MCF 10A (cell line): ENCODE data around the gene SETD1B. TPM values are rescaled to one million over a fixed set of nuclear protein-coding genes. Genes with fewer than 3 reads are reported as not detected.

ENCODE experiments used
- BruUV-seq: library from RNA; stranded (reverse); fragments of 400-500 nt; replicated peaks from 2 replicates; lab custom pipeline; 2021; lab: Mats Ljungman, UMichigan
- CTCF ChIA-PET: fragments of 300-600 bp; sonication (Branson Sonifier 250); formaldehyde crosslinking; extraction: SDS; loops from one replicate; lab custom pipeline; 2021; ENCODE audit warnings: antibody characterized with exemption, inconsistent platforms; lab: Yijun Ruan, JAX
- POLR2A ChIA-PET: fragments of 300-600, 350-650 bp; sonication (Branson Sonifier 250); formaldehyde crosslinking; extraction: SDS; loops from one replicate; lab custom pipeline; 2020; ENCODE audit warnings: antibody characterized with exemption, inconsistent platforms; lab: Yijun Ruan, JAX
- DNase-seq: peaks from one replicate; pipeline ENCODE4 v3.0.0-alpha.2; 2018; ENCODE audit not compliant: unreplicated experiment
- H3K27ac Mint-ChIP-seq: one replicate; pipeline ENCODE4 v1.8.0; 2022; ENCODE audit warnings: mild to moderate bottlenecking, low read depth, mixed read lengths; ENCODE audit not compliant: unreplicated experiment
- H3K27me3 Mint-ChIP-seq: one replicate; pipeline ENCODE4 v1.8.0; 2022; ENCODE audit warnings: mixed read lengths; ENCODE audit not compliant: insufficient read depth, unreplicated experiment
- H3K36me3 Mint-ChIP-seq: one replicate; pipeline ENCODE4 v1.8.0; 2022; ENCODE audit warnings: mild to moderate bottlenecking, moderate library complexity, mixed read lengths; ENCODE audit not compliant: insufficient read depth, unreplicated experiment
- H3K4me1 Mint-ChIP-seq: one replicate; pipeline ENCODE4 v1.8.0; 2022; ENCODE audit warnings: mixed read lengths; ENCODE audit not compliant: insufficient read depth, unreplicated experiment
- H3K4me3 Mint-ChIP-seq: one replicate; pipeline ENCODE4 v1.8.0; 2022; ENCODE audit warnings: mild to moderate bottlenecking, moderate library complexity, mixed read lengths; ENCODE audit not compliant: unreplicated experiment
- H3K9me3 Mint-ChIP-seq: one replicate; pipeline ENCODE4 v1.8.0; 2022; ENCODE audit warnings: mixed read lengths; ENCODE audit not compliant: unreplicated experiment
- intact Hi-C: fragments of 100-400 bp; cut with micrococcal nuclease; formaldehyde crosslinking; loops from 2 replicates; pipeline ENCODE4 v1.14.1; 2022
- total RNA-seq: library from RNA; stranded (reverse); gene quantifications from 2 replicates; pipeline ENCODE4 v1.2.3, GENCODE V29; 2022
- TF ChIP-seq, protein P1 (sequence below): fragments of 200-600 bp; IDR thresholded peaks from one replicate; pipeline ENCODE4 v1.8.0; 2022; ENCODE audit warnings: antibody characterized with exemption, mild to moderate bottlenecking; ENCODE audit not compliant: unreplicated experiment

SETD1B gene
- total RNA-seq, 1 experiment from 2014 or later, result 19.7 TPM

DNA sequence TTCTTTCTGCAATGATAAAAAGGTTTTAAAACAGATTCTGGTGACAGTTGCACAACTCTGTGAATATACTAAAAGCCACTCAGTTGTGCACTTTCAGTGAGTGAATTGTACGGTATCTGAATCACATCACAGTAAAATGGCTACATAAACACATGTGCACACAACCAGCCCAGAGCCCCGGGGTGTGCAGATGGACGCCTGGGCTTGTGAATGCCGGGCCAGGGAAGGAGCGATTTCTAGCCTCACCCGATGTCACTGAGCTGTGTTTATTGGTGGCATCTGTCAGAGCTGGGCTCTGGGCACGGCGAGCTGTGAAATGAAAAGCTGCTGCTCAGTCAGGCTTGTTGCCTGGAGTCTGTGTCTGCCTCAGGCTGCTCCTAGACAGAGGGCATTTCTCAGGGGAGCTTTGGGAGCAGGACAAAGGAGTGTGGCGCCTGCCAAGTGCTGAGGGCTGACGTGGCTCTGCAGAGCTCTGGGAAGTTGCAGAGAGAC, 36.2 kb upstream of the SETD1B start:
- Mint-ChIP-seq H3K4me3 (no peak overlapping the region), H3K27ac (no peak overlapping the region), H3K9me3 (no peaks in the 10 kb centered on the region), H3K36me3 (no peaks in the 10 kb centered on the region), H3K4me1 (no peaks in the 10 kb centered on the region), H3K27me3 (no peaks in the 10 kb centered on the region)
- intact Hi-C loops, result no loop called here
- TF ChIP-seq, protein P1, sequence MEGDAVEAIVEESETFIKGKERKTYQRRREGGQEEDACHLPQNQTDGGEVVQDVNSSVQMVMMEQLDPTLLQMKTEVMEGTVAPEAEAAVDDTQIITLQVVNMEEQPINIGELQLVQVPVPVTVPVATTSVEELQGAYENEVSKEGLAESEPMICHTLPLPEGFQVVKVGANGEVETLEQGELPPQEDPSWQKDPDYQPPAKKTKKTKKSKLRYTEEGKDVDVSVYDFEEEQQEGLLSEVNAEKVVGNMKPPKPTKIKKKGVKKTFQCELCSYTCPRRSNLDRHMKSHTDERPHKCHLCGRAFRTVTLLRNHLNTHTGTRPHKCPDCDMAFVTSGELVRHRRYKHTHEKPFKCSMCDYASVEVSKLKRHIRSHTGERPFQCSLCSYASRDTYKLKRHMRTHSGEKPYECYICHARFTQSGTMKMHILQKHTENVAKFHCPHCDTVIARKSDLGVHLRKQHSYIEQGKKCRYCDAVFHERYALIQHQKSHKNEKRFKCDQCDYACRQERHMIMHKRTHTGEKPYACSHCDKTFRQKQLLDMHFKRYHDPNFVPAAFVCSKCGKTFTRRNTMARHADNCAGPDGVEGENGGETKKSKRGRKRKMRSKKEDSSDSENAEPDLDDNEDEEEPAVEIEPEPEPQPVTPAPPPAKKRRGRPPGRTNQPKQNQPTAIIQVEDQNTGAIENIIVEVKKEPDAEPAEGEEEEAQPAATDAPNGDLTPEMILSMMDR, result no peak
- no peak for DNase-seq
- ChIA-PET CTCF (interaction anchor here (0.8 to 1.1 kb wide), 2 partner anchors 27 to 28 kb away, joined by 3 to 8 read pairs; partner anchors contain the start of gene RHOF), POLR2A (interaction anchor here (0.6 kb wide), 1 partner anchor 55 kb away, joined by 3 read pairs; the partner anchor contains the start of gene TMEM120B)
- BruUV-seq, result no TSS peak

DNA sequence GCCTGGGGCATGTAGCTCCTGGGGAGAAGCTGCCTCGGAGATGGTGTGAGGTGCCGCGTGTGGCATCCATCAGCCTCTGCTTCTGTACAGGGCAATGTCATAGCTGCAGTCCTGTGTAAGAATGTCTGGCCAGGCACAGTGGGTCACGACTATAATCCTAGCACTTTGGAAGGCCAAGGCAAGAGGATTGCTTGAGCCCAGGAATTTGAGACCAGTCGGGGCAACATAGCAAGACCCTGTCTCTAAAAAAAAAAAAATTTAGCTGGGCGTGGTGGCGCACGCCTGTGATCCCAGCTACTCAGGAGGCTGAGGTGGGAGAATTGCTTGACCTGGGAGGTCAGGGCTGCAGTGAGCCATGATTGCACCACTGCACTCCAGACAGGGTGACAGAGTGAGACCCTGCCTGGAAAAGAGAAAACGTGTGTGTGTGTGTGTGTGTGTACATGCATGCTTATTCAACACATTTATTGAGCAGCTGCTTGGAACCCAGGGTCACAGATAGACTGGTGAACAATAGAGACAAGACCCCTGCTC, 34.4 kb upstream of the SETD1B start:
- ChIA-PET POLR2A (interaction anchor here (1.2 kb wide), 1 partner anchor 15 kb away, joined by 3 read pairs; no protein-coding TSS in a partner anchor), CTCF (interaction anchor here (0.8 to 1.4 kb wide), 2 partner anchors 12 to 25 kb away, joined by 3 to 6 read pairs; no protein-coding TSS in a partner anchor)
- TF ChIP-seq, protein P1, result no peak
- Mint-ChIP-seq H3K36me3 (no peaks in the 10 kb centered on the region), H3K27ac (no peak overlapping the region), H3K4me1 (peaks cover 5% of the 10 kb centered on the region), H3K4me3 (no peak overlapping the region), H3K9me3 (no peaks in the 10 kb centered on the region), H3K27me3 (no peaks in the 10 kb centered on the region)
- DNase-seq, result no peak
- no TSS peak for BruUV-seq
- intact Hi-C loops, result no loop called here

DNA sequence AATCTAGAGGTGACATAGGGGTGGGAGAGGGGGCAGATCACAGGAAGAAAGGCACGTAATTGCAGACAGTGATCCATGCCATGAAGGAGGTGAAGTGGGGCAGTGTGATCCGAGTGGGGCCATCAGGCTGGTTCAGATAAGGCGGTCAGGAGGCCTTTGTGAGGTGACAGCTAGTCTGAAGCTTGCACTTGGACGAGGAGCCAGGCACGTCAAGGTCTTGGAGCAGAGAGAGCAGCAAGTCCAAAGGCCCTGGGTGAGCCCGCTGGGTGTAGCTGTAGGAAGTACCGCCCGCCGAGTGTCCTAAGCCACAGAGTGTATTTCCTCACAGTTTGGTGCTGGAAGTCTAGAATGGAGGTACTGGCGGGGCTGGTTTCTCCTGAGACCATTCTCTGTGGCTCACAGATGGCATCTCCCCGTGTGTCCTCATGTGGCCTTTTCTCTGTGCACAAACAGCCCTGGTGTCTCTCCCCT, 33.9 kb upstream of the SETD1B start:
- intact Hi-C loops, result no loop called here
- BruUV-seq, result no TSS peak
- POLR2A ChIA-PET, result interaction anchor here (1.2 kb wide), 1 partner anchor 15 kb away, joined by 3 read pairs; no protein-coding TSS in a partner anchor

DNA sequence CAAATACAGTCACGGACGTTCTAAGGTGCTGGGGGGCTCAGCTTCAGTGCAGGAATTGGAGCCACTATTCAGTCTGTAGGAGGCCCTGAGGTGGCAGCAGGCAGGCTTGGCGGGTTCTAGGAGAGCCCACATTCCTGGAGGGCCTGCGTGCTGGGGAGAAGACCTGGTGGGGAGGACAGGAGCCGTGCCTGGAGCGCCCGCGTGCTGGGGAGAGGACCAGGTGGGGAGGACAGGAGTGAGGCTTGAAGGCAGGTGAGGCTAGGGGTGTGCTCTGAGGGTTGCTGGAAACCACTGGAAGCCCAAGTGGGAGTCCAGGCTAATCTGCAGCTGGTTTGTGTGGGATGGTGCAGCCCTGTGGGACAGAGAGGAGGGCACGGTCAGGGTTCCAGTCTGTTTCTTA, 33.4 kb upstream of the SETD1B start:
- Mint-ChIP-seq H3K9me3 (no peaks in the 10 kb centered on the region), H3K4me3 (no peak overlapping the region), H3K27me3 (no peaks in the 10 kb centered on the region), H3K4me1 (peaks cover 5% of the 10 kb centered on the region), H3K36me3 (no peaks in the 10 kb centered on the region), H3K27ac (no peak overlapping the region)
- ChIA-PET CTCF (no interaction called here), POLR2A (no interaction called here)
- no peak for DNase-seq
- BruUV-seq, result no TSS peak
- TF ChIP-seq, protein P1, result no peak
- intact Hi-C loops, result no loop called here

More for the DNA sequence above, 33.9 kb upstream of the SETD1B start:
- CTCF ChIA-PET, result interaction anchor here (0.8 to 1.4 kb wide), 2 partner anchors 12 to 25 kb away, joined by 3 to 6 read pairs; no protein-coding TSS in a partner anchor
- Mint-ChIP-seq H3K9me3 (no peaks in the 10 kb centered on the region), H3K4me1 (peaks cover 5% of the 10 kb centered on the region), H3K27ac (no peak overlapping the region), H3K4me3 (no peak overlapping the region), H3K36me3 (no peaks in the 10 kb centered on the region), H3K27me3 (no peaks in the 10 kb centered on the region)
- DNase-seq, result no peak
- TF ChIP-seq, protein P1, result no peak
